HG03196 (cell line): ENCODE data around the gene HSD3B7.
A peak's percentile ranks its signal among the peaks of the same experiment; 100 is the strongest.

Experiments used
- ATAC-seq: cut with Tn5 transposase; IDR thresholded peaks from one replicate; pipeline ENCODE4 v1.9.1; 2021; ENCODE audit not compliant: unreplicated experiment

Gene HSD3B7

GRCh38 chr16:30956601-30957455, 28.2 kb upstream of the HSD3B7 start:
- peak; percentile 39 for ATAC-seq

GRCh38 chr16:30957456-30958174, 27.4 kb upstream of the HSD3B7 start, which contains the start of gene SETD1A:
Gene SETD1A, plus strand, starts transcription at chr16:30957754. Its CDS starts 978 bp downstream, at chr16:30958732.
- ATAC-seq = peak; percentile 68

DNA sequence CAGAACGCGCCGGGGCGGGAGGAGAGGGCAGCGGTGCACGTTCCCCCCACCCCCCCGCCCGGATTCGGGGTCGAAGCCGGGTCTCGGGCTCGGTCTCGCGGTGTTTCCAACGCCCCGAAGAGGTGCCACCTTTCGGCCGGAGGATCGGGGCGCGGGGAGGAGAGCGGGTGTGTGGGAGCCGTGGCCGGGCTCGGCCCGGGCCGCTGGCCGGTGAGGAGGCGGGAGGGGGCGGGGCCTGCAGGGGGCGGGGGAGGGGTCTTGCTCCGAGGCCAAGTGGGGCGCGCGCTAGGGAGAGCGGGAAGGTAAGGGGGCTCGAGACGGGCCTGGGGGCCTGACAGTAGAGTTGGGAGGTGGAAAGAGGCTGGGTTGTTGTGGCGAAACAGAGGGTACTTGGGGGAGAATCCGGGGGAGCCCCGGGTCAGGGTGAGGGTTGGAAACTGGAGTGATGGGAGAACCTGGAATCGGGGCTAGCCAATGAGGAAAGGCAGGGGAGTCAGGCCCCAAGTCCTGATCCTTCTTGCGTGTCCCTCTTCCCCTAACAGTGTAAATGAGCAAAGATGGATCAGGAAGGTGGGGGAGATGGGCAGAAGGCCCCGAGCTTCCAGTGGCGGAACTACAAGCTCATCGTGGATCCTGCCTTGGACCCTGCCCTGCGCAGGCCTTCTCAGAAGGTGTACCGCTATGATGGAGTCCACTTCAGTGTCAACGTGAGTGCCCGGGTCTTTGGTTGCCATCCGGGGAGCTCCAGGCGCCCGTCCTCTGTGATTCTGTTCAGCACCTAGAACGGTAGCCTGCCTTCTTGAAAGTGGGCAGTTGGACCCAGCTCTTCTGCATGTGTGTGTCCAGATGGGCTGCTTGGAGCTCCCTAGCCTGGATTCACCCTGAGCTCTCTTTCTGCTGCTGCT, 26.6 kb upstream of the HSD3B7 start:
- peak; percentile 36 for ATAC-seq

DNA sequence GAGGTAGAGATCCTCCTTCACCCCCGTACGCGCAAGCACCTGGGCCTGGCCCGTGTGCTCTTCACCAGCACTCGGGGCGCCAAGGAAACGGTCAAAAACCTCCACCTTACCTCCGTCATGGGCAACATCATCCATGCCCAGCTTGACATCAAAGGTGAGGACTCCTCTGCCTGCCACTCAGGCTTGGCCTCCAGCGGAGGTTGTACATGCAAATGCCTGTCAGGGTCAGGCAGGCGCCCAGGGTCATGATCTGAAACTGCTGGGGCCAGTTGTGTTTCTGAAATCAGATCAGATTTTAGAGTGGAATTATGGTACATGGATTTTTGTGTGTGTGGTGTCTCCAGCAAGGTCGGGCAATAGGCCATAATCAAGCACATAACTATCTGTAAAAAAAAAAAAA, 23.6 kb upstream of the HSD3B7 start:
- ATAC-seq = no peak

DNA sequence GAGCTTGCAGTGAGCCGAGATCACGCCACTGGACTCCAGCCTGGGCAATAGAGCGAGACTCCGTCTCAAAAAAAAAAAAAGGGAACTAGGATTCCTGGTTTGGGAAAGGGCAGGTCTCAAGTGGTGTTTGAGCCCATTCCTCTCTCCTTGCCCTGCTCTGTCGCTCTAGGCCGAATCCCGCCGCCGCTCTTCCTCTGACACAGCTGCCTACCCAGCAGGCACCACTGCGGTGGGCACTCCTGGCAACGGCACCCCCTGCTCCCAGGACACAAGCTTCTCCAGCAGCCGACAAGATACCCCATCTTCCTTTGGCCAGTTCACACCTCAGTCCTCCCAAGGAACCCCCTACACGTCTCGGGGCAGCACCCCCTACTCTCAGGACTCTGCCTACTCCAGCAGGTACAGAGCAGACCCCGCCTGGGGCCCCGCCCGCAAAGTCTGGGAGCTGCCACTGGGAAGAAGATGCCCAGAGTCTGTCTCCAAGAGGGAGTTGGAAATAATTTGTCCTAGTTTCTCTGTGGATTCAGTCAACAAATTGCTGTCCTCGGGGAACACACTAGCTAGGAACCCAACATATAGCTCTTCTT, 21.0 kb upstream of the HSD3B7 start:
- no peak for ATAC-seq

- no peak for ATAC-seq
Observed at GRCh38 chr16:30964574-30965226, 20.3 kb upstream of the HSD3B7 start.

DNA sequence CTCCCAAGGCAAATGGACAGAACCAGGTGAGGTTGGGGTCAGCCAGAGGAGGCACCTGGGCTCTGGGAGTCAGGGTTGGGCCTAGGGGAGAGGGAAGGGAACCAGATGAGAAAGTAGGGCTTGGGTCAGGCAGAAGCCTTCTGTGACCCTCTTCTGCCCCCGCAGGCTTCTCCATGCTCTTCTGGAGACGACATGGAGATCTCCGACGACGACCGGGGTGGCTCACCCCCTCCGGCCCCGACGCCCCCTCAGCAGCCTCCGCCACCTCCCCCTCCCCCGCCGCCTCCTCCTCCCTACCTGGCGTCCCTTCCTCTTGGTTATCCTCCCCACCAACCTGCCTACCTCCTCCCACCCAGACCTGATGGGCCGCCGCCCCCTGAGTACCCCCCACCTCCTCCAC, 19.6 kb upstream of the HSD3B7 start:
- no peak for ATAC-seq

- no peak for ATAC-seq
Observed at GRCh38 chr16:30966033-30966619, 18.9 kb upstream of the HSD3B7 start.

DNA sequence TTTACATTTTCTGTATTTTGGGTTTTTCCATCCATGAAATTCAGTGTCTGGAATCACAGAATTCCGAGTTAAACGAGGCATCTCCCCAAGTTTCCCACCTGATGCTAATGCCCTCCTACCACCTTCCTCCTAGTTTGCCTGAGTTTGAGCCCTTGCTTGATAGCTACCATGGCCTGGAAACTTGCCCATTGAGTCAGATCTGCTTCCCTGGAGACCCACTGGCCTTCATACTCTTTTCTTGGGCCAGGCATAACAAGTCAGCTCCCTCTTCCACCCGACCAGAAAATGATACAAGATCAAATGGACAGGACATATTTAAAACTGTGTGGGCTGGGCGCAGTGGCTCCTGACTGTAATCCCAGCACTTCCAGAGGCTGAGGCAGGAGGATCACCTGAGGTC, 17.2 kb upstream of the HSD3B7 start:
- ATAC-seq = no peak

GRCh38 chr16:30969246-30969842, 15.7 kb upstream of the HSD3B7 start:
- ATAC-seq = no peak

DNA sequence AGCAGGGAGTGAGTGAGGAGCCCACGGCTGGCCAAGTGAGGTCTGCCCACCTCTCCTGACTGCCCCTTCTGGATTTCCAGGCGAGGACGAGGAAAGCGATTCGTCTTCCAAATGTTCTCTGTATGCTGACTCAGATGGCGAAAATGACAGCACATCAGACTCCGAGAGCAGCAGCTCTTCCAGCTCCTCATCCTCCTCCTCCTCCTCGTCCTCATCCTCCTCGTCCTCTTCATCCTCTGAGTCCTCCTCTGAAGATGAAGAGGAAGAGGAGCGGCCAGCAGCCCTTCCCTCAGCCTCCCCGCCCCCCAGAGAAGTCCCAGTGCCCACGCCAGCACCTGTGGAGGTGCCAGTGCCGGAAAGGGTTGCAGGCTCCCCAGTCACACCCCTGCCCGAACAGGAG, 13.7 kb upstream of the HSD3B7 start:
- no peak for ATAC-seq

DNA sequence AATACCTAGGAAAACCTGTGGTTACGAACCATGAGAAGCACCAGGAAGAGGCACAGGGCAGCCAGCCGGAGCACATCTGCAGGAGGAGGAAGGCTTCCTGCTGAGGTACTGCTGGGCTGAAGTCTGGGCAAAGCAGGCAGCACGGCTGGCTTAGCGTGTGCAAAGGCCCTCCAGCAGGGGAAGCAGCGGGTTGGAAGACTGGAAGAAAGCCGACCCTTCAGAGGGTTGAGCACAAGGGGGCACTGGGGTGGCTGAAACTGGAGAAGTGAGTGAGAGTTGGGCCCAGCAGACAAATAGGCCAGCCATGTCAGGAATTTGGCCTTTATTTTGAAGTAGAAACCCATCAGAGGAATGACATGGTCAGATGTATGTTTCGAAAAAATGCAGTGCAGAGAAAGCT, 12.1 kb upstream of the HSD3B7 start:
- no peak for ATAC-seq

DNA sequence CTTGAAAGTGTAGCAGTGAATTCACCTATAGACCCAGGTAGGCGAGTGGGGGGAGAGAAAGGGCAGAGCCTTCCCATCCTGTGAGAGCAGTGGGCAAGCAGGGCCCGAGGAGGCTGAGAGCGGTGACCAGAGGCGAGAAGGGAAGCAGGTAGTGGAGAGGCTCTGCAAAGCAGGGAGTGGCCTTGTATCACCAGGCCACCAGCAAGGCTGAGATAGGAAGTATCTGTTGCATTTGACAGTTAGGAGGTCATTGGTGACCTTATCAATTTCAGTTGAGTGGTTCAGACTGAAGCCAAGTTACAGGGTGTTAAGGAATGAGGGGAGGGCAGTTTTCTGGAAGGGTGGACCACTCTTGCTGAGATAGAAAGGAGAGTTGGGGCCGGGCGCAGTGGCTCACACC, 10.7 kb upstream of the HSD3B7 start:
- no peak for ATAC-seq

- no peak for ATAC-seq
Observed at GRCh38 chr16:30976486-30976885, 8.5 kb upstream of the HSD3B7 start.

- no peak for ATAC-seq
Observed at GRCh38 chr16:30977502-30977901, 7.5 kb upstream of the HSD3B7 start.

- ATAC-seq = no peak
Observed at GRCh38 chr16:30979170-30980022, 5.6 kb upstream of the HSD3B7 start.

GRCh38 chr16:30980023-30980371, 5.0 kb upstream of the HSD3B7 start:
- no peak for ATAC-seq

DNA sequence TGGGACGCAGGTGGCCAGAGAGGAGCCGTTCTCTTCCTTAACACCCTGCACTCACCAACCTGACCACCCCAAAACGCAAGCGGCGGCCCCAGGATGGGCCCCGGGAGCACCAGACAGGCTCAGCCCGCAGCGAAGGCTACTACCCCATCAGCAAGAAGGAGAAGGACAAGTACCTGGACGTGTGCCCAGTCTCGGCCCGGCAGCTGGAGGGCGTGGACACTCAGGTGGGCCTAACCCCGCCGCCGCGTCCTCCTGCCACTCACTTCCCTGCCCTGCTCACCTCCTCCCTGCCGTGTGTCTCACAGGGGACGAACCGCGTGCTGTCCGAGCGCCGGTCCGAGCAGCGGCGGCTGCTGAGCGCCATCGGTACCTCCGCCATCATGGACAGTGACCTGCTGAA, 4.6 kb upstream of the HSD3B7 start:
- no peak for ATAC-seq

DNA sequence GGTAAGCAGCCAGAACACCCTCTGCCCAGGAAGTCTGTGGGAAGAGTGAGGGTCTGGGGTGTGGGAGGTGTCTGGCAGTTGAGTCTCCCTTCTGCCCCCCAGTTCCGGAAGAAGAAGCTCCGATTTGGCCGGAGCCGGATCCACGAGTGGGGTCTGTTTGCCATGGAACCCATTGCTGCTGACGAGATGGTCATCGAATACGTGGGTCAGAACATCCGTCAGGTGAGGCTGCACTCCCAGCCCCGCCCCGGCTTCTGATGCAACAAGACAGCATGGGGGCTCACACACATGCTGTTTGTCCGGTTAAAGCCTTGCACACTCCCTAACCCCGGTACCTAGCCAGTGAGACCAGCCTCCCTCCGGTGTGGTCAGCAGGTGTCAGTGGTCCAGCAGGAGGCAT, 4.0 kb upstream of the HSD3B7 start:
- no peak for ATAC-seq
